Measurements from ENCODE around the gene KHDC1L. TPM values are rescaled to one million over a fixed set of nuclear protein-coding genes. Genes with fewer than 3 reads are reported as not detected.

KHDC1L gene
- total and polyA plus RNA-seq, 10 donors, result not detected

Other genes starting within 250 kb of the KHDC1L start
- gene KHDC1, start 37.7 kb upstream of the KHDC1L start, total RNA-seq, result 1 to 10 TPM in 2 of 7 donors, under 1 TPM in 5; 0.54 to 2.2 (median 0.86) TPM
- gene KHDC1, start 37.7 kb upstream of the KHDC1L start, polyA plus RNA-seq, result 1 to 10 TPM in 2 of 3 donors, under 1 TPM in 1; 0.59 to 1.7 (median 1.0) TPM
- gene DPPA5, start 128.8 kb upstream of the KHDC1L start, total RNA-seq, result not detected
- not detected for gene DPPA5, start 128.8 kb upstream of the KHDC1L start, polyA plus RNA-seq
- gene KHDC3L, start 137.2 kb upstream of the KHDC1L start, total RNA-seq, result not detected
- not detected for gene KHDC3L, start 137.2 kb upstream of the KHDC1L start, polyA plus RNA-seq
- gene OOEP, start 144.4 kb upstream of the KHDC1L start, total RNA-seq, result under 1 TPM in 1 of 7 donors, not detected in 6; 0.70 TPM
- gene OOEP, start 144.4 kb upstream of the KHDC1L start, polyA plus RNA-seq, result under 1 TPM; 0.17 to 0.26 (median 0.19) TPM
- 1 to 10 TPM in 5 of 7 donors, under 1 TPM in 2; 0.34 to 1.5 (median 1.2) TPM for gene DDX43, start 169.3 kb upstream of the KHDC1L start, total RNA-seq
- gene DDX43, start 169.3 kb upstream of the KHDC1L start, polyA plus RNA-seq, result under 1 TPM; 0.44 to 0.85 (median 0.45) TPM
- 10 to 100 TPM; 14.4 to 24.3 (median 20.9) TPM for gene CGAS, start 226.8 kb upstream of the KHDC1L start, total RNA-seq
- 1 to 10 TPM; 3.2 to 8.8 (median 3.5) TPM for gene CGAS, start 226.8 kb upstream of the KHDC1L start, polyA plus RNA-seq
- gene MTO1, start 236.2 kb upstream of the KHDC1L start, total RNA-seq, result 10 to 100 TPM; 31.7 to 50.2 (median 45.3) TPM
- 10 to 100 TPM; 17.8 to 26.4 (median 23.6) TPM for gene MTO1, start 236.2 kb upstream of the KHDC1L start, polyA plus RNA-seq

Measured in spleen (tissue), 10 donors.